K562 (cell line): ENCODE results near the gene PATE1. TPM values are rescaled to one million over a fixed set of nuclear protein-coding genes. Genes with fewer than 3 reads are reported as not detected.

Source experiments
- ATAC-seq: fragments of 200-7000 bp; cut with Tn5 transposase; 3 replicates; pipeline ENCODE4 v1.9.1; 2020; ENCODE audit warnings: moderate library complexity
- BruUV-seq: library from RNA; stranded (reverse); fragments of 400-500 nt; replicated peaks from 2 replicates; lab custom pipeline; 2021; lab: Mats Ljungman, UMichigan
- CTCF ChIA-PET: fragments of 300-600 bp; formaldehyde crosslinking; extraction: SDS; loops from one replicate; lab custom pipeline; 2021; ENCODE audit warnings: low intra/inter-chr PET ratio; lab: Yijun Ruan, JAX
- POLR2A ChIA-PET: fragments of 300-600, 350-650 bp; sonication (Branson Sonifier 250); formaldehyde crosslinking; extraction: SDS; loops from one replicate; lab custom pipeline; 2021; ENCODE audit warnings: antibody characterized with exemption, inconsistent platforms; lab: Yijun Ruan, JAX
- DNase-seq, 4 experiments: peaks; one replicate each; pipeline versions ENCODE4 v3.0.0 to v3.0.0-alpha.2; 2011 to 2018; ENCODE audit warnings: low spot score in 3 of 4, mixed read lengths in 3 of 4; ENCODE audit errors: extremely low read depth in 1 of 4
- FAIRE-seq: peaks from 2 replicates; lab custom pipeline; 2011; peaks lifted over from hg19 to GRCh38; lab: Jason Lieb, UNC
- H2AFZ ChIP-seq: 2 replicates; pipeline ENCODE4 v1.6.0; 2011; ENCODE audit warnings: low read depth, low read length, control low read depth, inconsistent platforms
- H3K27ac ChIP-seq: fragments of 200-600 bp; 3 replicates; pipeline ENCODE4 v1.8.0; 2011; ENCODE audit warnings: low read depth, mild to moderate bottlenecking, control low read depth, inconsistent platforms, low read length, moderate library complexity, mixed read lengths; ENCODE audit errors: extremely low read depth
- H3K27me3 ChIP-seq, 2 experiments: fragments of 300-600 bp in 1 of 2; 2 replicates in 1 of 2; 3 replicates in 1 of 2; pipeline versions ENCODE4 v1.6.0 to v1.8.0; 2011; ENCODE audit warnings: inconsistent platforms in 2 of 2, low read length in 2 of 2, mild to moderate bottlenecking in 1 of 2, mixed read lengths in 1 of 2, moderate library complexity in 1 of 2; ENCODE audit not compliant: control insufficient read depth in 2 of 2, insufficient read depth in 2 of 2
- H3K36me3 ChIP-seq: fragments of 300-600 bp; 3 replicates; pipeline ENCODE4 v1.8.0; 2011; ENCODE audit warnings: mild to moderate bottlenecking, low read length, inconsistent platforms; ENCODE audit not compliant: control insufficient read depth, insufficient read depth
- H3K4me1 ChIP-seq, 2 experiments: fragments of 200-600 bp in 1 of 2; replicated peaks in 1 of 2; 2 replicates in 1 of 2; 3 replicates in 1 of 2; pipeline versions ENCODE4 v1.5.1 to v1.8.0; 2011; ENCODE audit warnings: inconsistent platforms in 2 of 2, low read length in 2 of 2, mild to moderate bottlenecking in 1 of 2, mixed read lengths in 1 of 2, moderate library complexity in 1 of 2; ENCODE audit not compliant: control insufficient read depth in 2 of 2, insufficient read depth in 2 of 2
- H3K4me2 ChIP-seq: 2 replicates; pipeline ENCODE4 v1.6.1; 2011; ENCODE audit warnings: low read length, control low read depth, inconsistent platforms, mixed read lengths; ENCODE audit not compliant: insufficient read depth
- H3K4me3 ChIP-seq: fragments of 200-600 bp; sonication (generic), shearing (Covaris generic); 2 replicates; pipeline ENCODE4 v1.5.1; 2016; ENCODE audit warnings: control low read depth, inconsistent platforms
- H3K79me2 ChIP-seq: fragments of 200-600 bp; 3 replicates; pipeline ENCODE4 v1.8.0; 2011; ENCODE audit warnings: low read length, inconsistent platforms; ENCODE audit not compliant: control insufficient read depth, insufficient read depth
- H3K9ac ChIP-seq, 2 experiments: 2 replicates each; pipeline versions ENCODE4 v1.6.0 to v1.6.1; 2011; ENCODE audit warnings: low read depth in 2 of 2, low read length in 2 of 2, control low read depth in 1 of 2, inconsistent platforms in 1 of 2, mild to moderate bottlenecking in 1 of 2, mixed read lengths in 1 of 2; ENCODE audit not compliant: insufficient read depth in 1 of 2
- H3K9me1 ChIP-seq: one replicate; pipeline ENCODE4 v1.6.0; 2011; ENCODE audit warnings: inconsistent platforms, mild to moderate bottlenecking, low read length, moderate library complexity; ENCODE audit not compliant: control insufficient read depth, insufficient read depth
- H3K9me3 ChIP-seq: replicated peaks from 2 replicates; pipeline ENCODE4 v1.5.1; 2011; ENCODE audit warnings: low read depth, low read length, inconsistent platforms; ENCODE audit not compliant: control insufficient read depth, insufficient read depth
- H4K20me1 ChIP-seq: replicated peaks from 2 replicates; pipeline ENCODE4 v1.6.1; 2011; ENCODE audit warnings: low read length, inconsistent platforms, mixed read lengths; ENCODE audit not compliant: control insufficient read depth, insufficient read depth
- EZH2 ChIP-seq: IDR thresholded peaks from 2 replicates; pipeline ENCODE4 v1.6.1; 2012; ENCODE audit warnings: low read depth, mild to moderate bottlenecking, inconsistent platforms, low read length, borderline replicate concordance
- HDAC8 ChIP-seq: fragments of 450-650 bp; IDR thresholded peaks from 2 replicates; pipeline ENCODE4 v1.6.1; 2016; ENCODE audit warnings: mild to moderate bottlenecking, missing genetic modification characterization, moderate library complexity, missing compliant biosample characterization
- IRF2 ChIP-seq: sonication (generic); formaldehyde crosslinking; IDR thresholded peaks from 2 replicates; pipeline ENCODE4 v1.8.1; 2022; ENCODE audit warnings: mild to moderate bottlenecking, missing genetic modification reagents
- KLF1 ChIP-seq: fragments of 450-650 bp; IDR thresholded peaks from 2 replicates; pipeline ENCODE4 v1.6.1; 2016; ENCODE audit warnings: missing genetic modification characterization, missing compliant biosample characterization
- NFE2L1 ChIP-seq: fragments of 450-650 bp; IDR thresholded peaks from 2 replicates; pipeline ENCODE4 v1.6.1; 2016; ENCODE audit warnings: missing genetic modification characterization, low read depth, mild to moderate bottlenecking, missing compliant biosample characterization, moderate library complexity, borderline replicate concordance
- NRF1 ChIP-seq, 2 experiments: fragments of 450-650 bp; IDR thresholded peaks in 1 of 2; conservative IDR thresholded peaks in 1 of 2; 2 replicates each; pipeline ENCODE4 v1.6.1; 2014; ENCODE audit warnings: mild to moderate bottlenecking in 2 of 2
- PHB2 ChIP-seq: fragments of 450-650 bp; IDR thresholded peaks from 2 replicates; pipeline ENCODE4 v1.6.1; 2017; ENCODE audit warnings: low read depth
- RFX5 ChIP-seq: IDR thresholded peaks from 2 replicates; pipeline ENCODE4 v1.6.1; 2011; ENCODE audit warnings: low read depth, mild to moderate bottlenecking, improper control_type of control experiment, low read length
- SAFB ChIP-seq: fragments of 200-400 bp; formaldehyde crosslinking; IDR thresholded peaks from 2 replicates; pipeline ENCODE4 v1.6.1; 2017; ENCODE audit warnings: low read depth, low read length, borderline replicate concordance
- SRSF7 ChIP-seq: fragments of 200-400 bp; formaldehyde crosslinking; optimal IDR thresholded peaks from 2 replicates; pipeline ENCODE3; 2017; ENCODE audit warnings: mild to moderate bottlenecking, low read depth, low read length
- ZNF324 ChIP-seq: fragments of 250-450 bp; sonication (Bioruptor Pico); IDR thresholded peaks from 2 replicates; pipeline ENCODE4 v1.4.0; 2020; ENCODE audit warnings: mild to moderate bottlenecking
- ZNF586 ChIP-seq: fragments of 450-650 bp; formaldehyde crosslinking; conservative IDR thresholded peaks from 2 replicates; pipeline ENCODE4 v1.4.0; 2020; ENCODE audit warnings: mild to moderate bottlenecking, moderate library complexity
- ZNF79 ChIP-seq: fragments of 250-450 bp; sonication (Bioruptor Pico); IDR thresholded peaks from 2 replicates; pipeline ENCODE4 v1.4.0; 2020; ENCODE audit warnings: low read depth, mild to moderate bottlenecking, moderate library complexity
- WGBS: fragments of 100-300 bp; shearing (Covaris generic); methylation state at CpG from one replicate; pipeline ENCODE4 v1.1.6; 2016; ENCODE audit warnings: low coverage, mixed read lengths; ENCODE audit not compliant: insufficient coverage; ENCODE audit errors: missing lambda C conversion rate; 5-methylcytosine and 5-hydroxymethylcytosine counted together
- in situ Hi-C: fragments of 300-500 bp; cut with MboI; formaldehyde crosslinking; loops from 4 replicates; pipeline ENCODE4 v1.15.0; 2018; ENCODE audit warnings: inconsistent platforms, mixed read lengths
- intact Hi-C: fragments of 100-400 bp; cut with micrococcal nuclease; formaldehyde crosslinking; loops from 2 replicates; pipeline ENCODE4 v1.14.2; 2022
- polyA plus RNA-seq, 8 experiments: library from polyadenylated mRNA; depleted of rRNA in 4 of 8; stranded (reverse) in 5 of 8; unstranded in 3 of 8; fragments of >200 nt; fragmentation: Nextera tagmentation in 2 of 8; fragmentation: Illumina TruSeq in 1 of 8; extraction: Ambion mirVana in 2 of 8; extraction: Trizol in 1 of 8; gene quantifications; 2 replicates each; pipeline versions ENCODE4 v1.2.1 to v1.2.3, GENCODE V29; 2011 to 2014; ENCODE audit warnings: inconsistent platforms in 1 of 8, missing spikeins in 1 of 8
- total RNA-seq, 7 experiments: library from RNA; depleted of rRNA in 6 of 7; stranded (reverse); fragments of >200 nt in 6 of 7; fragmentation: Illumina TruSeq in 2 of 7; extraction: Trizol in 2 of 7; gene quantifications; 2 replicates each; pipeline versions ENCODE4 v1.2.1 to v1.2.3, GENCODE V29; 2011 to 2021; ENCODE audit warnings: low replicate concordance in 1 of 7
- TF ChIP-seq, protein P1 (sequence below), 3 experiments: fragments of 200-800 bp in 1 of 3; sonication (Bioruptor generic) in 1 of 3; sonication (generic) in 1 of 3; formaldehyde crosslinking in 1 of 3; IDR thresholded peaks; 2 replicates each; pipeline versions ENCODE4 v1.6.1 to v1.8.0; 2016 to 2022; ENCODE audit warnings: mild to moderate bottlenecking in 2 of 3, missing compliant biosample characterization in 2 of 3, missing genetic modification characterization in 2 of 3, missing genetic modification reagents in 1 of 3
- TF ChIP-seq, protein P2 (sequence below): fragments of 250-450 bp; sonication (Bioruptor Pico); IDR thresholded peaks from 2 replicates; pipeline ENCODE4 v1.5.0; 2022; ENCODE audit warnings: mild to moderate bottlenecking
- TF ChIP-seq, protein P3 (sequence below): conservative IDR thresholded peaks from 2 replicates; pipeline ENCODE4 v1.6.1; 2011; ENCODE audit warnings: low read depth, mild to moderate bottlenecking, low read length; ENCODE audit not compliant: control insufficient read depth
- TF ChIP-seq, protein P4 (sequence below): fragments of 450-650 bp; formaldehyde crosslinking; IDR thresholded peaks from 2 replicates; pipeline ENCODE4 v1.4.0; 2022; ENCODE audit warnings: missing genetic modification characterization

Gene PATE1
- total and polyA plus RNA-seq, 9 of the 15 experiments (the other 6 are each of a cell fraction or from before 2014, with no cell fraction given) = not detected

DNA sequence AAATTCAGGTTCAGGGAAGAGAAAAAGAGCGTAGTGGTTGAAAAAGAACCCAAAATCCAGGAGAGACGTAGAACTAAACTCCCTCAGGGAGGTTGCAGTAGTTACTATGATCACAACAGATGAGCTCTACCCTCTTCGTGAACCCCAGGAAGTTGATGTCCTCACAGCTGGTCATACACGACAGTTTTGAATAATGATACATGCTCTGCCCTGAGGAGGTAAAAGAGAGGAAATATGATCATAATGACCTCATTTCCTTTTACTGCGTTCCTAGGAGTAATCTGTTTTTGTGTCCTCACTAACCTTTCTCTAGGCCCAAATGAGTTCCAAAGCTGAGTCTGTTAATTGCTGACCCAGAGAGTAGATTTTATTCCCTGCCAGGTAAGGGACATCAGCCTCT is 31.2 kb downstream of the PATE1 start:
- FAIRE-seq (no peak), ATAC-seq (no peak), DNase-seq (no peak)
- ChIA-PET CTCF (no interaction called here), POLR2A (no interaction called here)
- Histone ChIP-seq H4K20me1 (no peaks in the 10 kb centered on the region), H3K9ac (no peak overlapping the region), H3K9me3 (no peaks in the 10 kb centered on the region), H3K4me3 (no peak overlapping the region), H3K79me2 (no peaks in the 10 kb centered on the region), H3K27ac (no peak overlapping the region), H3K9me1 (no peaks in the 10 kb centered on the region), H2AFZ (no peak overlapping the region), H3K4me2 (no peak overlapping the region), H3K27me3 (no peaks in the 10 kb centered on the region; a peak in 1 of 5 replicates), H3K36me3 (no peaks in the 10 kb centered on the region), H3K4me1 (no peaks in the 10 kb centered on the region)
- no TSS peak for BruUV-seq
- TF ChIP-seq SRSF7 (no peak), KLF1 (no peak), NFE2L1 (tag) (no peak), ZNF586 (no peak), ZNF324 (CRISPR knock-in tag) (no peak), NRF1 (conservative IDR thresholded peaks at IDR 0.05 in 1 of 2, IDR thresholded peaks at IDR 0.05 in 1 of 2) (no peak), IRF2 (CRISPR knock-in tag) (no peak), PHB2 (no peak), HDAC8 (tag) (no peak), ZNF79 (CRISPR knock-in tag) (no peak), EZH2 (no peak), RFX5 (no peak), SAFB (no peak)
- TF ChIP-seq, protein P1, sequence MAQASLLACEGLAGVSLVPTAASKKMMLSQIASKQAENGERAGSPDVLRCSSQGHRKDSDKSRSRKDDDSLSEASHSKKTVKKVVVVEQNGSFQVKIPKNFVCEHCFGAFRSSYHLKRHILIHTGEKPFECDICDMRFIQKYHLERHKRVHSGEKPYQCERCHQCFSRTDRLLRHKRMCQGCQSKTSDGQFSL (CRISPR knock-in tag; IDR thresholded peaks at IDR 0.05) = no peak
- TF ChIP-seq, protein P1 (tag; IDR thresholded peaks at IDR 0.05) = no peak
- TF ChIP-seq, protein P2, sequence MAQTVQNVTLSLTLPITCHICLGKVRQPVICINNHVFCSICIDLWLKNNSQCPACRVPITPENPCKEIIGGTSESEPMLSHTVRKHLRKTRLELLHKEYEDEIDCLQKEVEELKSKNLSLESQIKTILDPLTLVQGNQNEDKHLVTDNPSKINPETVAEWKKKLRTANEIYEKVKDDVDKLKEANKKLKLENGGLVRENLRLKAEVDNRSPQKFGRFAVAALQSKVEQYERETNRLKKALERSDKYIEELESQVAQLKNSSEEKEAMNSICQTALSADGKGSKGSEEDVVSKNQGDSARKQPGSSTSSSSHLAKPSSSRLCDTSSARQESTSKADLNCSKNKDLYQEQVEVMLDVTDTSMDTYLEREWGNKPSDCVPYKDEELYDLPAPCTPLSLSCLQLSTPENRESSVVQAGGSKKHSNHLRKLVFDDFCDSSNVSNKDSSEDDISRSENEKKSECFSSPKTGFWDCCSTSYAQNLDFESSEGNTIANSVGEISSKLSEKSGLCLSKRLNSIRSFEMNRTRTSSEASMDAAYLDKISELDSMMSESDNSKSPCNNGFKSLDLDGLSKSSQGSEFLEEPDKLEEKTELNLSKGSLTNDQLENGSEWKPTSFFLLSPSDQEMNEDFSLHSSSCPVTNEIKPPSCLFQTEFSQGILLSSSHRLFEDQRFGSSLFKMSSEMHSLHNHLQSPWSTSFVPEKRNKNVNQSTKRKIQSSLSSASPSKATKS = no peak
- TF ChIP-seq, protein P3, sequence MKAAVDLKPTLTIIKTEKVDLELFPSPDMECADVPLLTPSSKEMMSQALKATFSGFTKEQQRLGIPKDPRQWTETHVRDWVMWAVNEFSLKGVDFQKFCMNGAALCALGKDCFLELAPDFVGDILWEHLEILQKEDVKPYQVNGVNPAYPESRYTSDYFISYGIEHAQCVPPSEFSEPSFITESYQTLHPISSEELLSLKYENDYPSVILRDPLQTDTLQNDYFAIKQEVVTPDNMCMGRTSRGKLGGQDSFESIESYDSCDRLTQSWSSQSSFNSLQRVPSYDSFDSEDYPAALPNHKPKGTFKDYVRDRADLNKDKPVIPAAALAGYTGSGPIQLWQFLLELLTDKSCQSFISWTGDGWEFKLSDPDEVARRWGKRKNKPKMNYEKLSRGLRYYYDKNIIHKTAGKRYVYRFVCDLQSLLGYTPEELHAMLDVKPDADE = no peak
- TF ChIP-seq, protein P4, sequence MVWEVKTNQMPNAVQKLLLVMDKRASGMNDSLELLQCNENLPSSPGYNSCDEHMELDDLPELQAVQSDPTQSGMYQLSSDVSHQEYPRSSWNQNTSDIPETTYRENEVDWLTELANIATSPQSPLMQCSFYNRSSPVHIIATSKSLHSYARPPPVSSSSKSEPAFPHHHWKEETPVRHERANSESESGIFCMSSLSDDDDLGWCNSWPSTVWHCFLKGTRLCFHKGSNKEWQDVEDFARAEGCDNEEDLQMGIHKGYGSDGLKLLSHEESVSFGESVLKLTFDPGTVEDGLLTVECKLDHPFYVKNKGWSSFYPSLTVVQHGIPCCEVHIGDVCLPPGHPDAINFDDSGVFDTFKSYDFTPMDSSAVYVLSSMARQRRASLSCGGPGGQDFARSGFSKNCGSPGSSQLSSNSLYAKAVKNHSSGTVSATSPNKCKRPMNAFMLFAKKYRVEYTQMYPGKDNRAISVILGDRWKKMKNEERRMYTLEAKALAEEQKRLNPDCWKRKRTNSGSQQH (CRISPR knock-in tag) = no peak
- WGBS = 0% methylated on average over 5 of the region's 5 CpGs
- intact Hi-C loops (no loop called here), in situ Hi-C loops (no loop called here)
